SW480 (cell line): ENCODE measurements around the gene SHKBP1.
"Not testable (repeated sequence)": the region's sequence is repeated elsewhere in the genome, so short reads cannot be mapped to it uniquely, and the experiment has no call there.

Experiments used
- DNase-seq: peaks from one replicate; pipeline ENCODE4 v3.0.0-alpha.2; 2016; ENCODE audit warnings: low spot score

Gene SHKBP1, protein sequence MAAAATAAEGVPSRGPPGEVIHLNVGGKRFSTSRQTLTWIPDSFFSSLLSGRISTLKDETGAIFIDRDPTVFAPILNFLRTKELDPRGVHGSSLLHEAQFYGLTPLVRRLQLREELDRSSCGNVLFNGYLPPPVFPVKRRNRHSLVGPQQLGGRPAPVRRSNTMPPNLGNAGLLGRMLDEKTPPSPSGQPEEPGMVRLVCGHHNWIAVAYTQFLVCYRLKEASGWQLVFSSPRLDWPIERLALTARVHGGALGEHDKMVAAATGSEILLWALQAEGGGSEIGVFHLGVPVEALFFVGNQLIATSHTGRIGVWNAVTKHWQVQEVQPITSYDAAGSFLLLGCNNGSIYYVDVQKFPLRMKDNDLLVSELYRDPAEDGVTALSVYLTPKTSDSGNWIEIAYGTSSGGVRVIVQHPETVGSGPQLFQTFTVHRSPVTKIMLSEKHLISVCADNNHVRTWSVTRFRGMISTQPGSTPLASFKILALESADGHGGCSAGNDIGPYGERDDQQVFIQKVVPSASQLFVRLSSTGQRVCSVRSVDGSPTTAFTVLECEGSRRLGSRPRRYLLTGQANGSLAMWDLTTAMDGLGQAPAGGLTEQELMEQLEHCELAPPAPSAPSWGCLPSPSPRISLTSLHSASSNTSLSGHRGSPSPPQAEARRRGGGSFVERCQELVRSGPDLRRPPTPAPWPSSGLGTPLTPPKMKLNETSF

GRCh38 chr19:40576585-40577451, at the start of gene SHKBP1:
Gene SHKBP1, plus strand, starts transcription at chr19:40576873. Its CDS starts 27 bp downstream, at chr19:40576900.
- peak; percentile 96 for DNase-seq

DNA sequence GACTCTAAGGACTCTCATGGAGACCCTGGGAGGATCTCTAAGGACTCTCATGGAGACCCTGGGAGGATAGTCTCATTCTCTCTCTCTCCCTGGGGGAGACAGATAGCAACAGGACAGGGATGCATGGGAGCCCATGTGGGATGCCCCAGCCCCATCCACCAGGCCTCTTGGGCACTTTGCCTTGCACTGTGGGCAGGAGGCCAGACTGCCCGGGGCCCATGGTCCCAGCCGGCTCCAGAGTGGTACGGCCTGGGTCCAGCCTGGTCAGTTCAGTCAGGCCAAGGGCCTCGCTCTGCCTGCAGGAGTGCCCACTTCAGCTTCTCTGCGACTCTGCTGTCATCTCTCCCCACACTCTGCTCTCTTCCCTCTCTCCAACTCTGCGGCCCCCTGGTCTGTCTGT, 48.6 kb upstream of the SHKBP1 start:
- DNase-seq, result no peak

DNA sequence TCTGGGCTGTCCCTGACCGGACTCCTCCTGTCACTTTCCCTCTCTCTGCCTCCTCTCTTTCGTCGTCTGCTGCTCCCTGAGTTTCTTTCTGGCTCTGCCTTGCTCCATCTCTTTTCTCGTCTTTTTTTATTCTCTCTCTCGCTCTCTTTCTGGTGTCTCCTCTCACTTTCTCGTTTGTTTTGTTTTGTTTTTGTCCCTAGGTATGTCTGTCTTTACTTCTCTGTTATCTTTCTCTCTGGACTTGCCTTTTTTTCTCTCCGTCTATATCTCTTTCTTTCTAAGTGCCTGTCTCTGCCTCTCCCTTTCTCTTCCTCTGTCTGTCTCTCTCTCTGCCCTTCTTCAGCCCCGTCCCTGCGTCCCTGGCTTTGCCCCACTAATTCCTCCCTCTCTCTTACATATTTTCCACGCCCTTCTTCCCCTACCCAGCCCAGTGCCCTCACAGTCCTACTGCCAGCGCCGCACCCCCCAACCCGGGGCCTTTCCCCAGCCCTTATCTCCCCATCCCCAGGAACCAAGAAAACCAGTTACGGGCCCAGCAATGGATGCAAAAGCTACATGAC, 48.1 kb upstream of the SHKBP1 start:
- no peak for DNase-seq

DNA sequence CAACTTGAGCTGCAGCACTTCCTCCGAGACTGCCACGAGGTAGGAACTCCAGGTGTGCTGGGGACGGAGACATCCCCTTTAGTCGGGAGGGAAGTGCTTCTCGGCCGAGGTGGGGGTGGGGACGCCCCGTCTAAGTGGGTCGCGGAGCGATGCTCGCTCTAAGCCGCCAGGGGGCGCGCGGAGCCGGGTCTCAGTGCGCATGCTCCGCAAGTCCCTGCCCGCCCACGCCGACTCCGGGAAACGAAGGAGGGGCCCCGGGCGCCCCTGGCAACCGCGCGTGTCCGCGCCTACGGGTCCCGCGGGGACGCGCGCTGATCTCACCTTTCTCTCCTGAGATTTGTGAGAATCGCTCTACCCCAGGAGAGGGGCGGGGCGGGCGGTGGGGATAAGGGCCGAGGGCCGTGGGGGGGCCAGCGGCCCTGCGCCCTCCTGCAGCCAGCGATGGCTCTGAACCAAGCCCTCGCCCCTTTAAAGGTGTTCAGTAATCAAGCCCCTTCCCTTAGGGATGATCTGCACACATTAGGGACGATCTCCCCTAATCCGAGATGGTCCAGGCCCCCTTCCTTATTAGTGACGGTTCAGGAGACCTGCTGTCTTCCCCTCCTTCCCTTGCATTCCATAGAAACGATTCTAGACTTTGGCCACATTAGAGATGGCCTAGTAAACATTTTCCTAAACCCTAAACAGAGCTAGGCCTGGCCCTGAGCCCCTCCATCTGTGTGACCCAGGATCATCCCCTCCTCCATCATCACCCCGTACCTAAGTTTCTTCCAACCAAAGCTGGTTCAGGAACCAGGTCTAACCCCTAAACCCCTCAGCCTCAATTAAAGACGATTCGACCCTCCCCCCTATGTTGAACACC, 47.3 kb upstream of the SHKBP1 start:
- DNase-seq, result peak; percentile 79

DNA sequence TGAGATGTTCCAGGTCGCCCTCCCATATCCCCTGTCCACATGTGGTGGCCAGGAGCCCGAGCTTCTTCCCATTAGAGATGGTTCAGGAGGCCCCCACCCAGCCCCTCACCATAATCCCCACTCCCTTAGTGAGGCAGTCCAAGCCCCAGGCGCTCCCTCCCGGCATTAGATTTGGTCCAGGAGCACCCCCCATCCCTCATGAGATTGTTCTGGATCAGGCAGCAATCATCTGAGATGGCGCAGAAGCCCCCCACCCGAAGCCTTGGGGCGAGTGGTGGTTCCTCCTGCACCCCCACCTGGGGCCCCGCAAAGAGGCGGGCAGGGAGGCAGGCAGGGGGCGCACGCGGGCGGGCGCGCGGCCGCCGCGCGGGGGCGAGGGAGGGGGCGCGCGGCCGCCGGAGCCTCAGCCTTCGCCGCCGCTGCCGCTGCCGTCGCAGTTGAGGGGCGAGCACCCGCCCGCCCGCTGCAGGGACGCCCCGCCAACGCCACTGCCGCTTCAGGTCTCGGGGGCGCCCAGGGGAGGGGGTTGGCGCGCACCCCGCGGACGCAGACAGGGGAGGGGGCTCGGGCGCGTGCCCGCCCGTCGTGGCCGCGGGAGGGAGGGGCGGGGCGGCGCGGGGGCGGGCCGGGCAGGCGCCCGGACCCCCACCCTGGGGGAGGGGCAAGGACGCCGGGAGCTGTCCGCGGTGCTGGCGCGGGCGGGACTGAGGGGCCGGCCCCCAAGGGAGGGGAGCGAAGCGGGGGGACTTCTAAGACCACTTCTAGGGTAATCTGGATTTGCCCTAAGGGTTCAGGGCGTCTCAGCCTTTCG, 46.4 kb upstream of the SHKBP1 start:
- DNase-seq, result no peak

GRCh38 chr19:40533508-40533907, 43.2 kb upstream of the SHKBP1 start:
- DNase-seq, result peak; percentile 45

DNA sequence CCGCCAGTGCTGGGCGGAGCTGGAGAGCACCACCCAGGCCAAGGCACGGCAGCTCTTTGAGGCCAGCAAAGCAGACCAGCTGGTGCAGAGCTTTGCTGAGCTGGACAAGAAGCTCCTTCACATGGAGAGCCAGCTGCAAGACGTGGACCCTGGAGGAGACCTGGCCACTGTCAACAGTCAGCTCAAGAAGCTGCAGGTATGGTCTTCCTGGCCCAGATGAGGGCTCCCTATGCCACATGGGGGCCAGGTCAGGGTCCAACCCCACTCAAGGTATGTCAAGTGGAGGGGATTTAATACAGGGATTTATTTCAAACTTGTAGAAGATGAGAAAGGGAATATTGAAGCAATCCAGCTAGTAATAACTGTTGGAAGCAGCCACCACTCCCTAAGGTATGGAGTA, 42.5 kb upstream of the SHKBP1 start:
- DNase-seq, result no peak

- no peak for DNase-seq
These were observed 37.6 kb upstream of the SHKBP1 start for GRCh38 chr19:40539070-40539469.

- no peak for DNase-seq
These were observed 34.3 kb upstream of the SHKBP1 start for GRCh38 chr19:40542202-40542859.

DNA sequence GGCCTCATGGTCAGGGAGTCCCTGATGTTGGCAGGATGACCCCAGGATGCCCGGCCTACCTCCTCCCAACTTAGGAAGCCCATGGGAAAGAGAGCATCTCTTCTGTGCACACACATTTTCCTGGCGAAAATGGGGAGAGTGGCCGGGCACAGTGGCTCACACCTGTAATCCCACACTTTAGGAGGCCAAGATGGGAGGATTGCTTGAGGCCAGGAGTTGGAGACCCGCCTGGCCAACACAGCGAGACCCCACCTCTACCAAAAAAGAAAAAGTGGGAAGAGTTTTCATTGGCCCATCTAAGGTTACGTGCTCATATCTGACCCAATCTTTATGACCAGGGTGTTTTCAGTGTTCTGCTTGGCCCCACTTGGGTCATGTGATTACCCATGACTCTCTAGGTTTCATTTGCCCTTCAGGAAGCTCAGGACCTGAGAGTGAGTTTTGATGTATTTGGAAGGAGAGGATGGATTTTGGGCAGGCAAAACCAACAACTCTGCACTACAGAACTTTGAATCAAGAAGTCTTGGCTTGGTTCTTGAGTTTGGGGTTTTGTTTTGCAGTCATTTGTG, 33.6 kb upstream of the SHKBP1 start:
- DNase-seq, result no peak

DNA sequence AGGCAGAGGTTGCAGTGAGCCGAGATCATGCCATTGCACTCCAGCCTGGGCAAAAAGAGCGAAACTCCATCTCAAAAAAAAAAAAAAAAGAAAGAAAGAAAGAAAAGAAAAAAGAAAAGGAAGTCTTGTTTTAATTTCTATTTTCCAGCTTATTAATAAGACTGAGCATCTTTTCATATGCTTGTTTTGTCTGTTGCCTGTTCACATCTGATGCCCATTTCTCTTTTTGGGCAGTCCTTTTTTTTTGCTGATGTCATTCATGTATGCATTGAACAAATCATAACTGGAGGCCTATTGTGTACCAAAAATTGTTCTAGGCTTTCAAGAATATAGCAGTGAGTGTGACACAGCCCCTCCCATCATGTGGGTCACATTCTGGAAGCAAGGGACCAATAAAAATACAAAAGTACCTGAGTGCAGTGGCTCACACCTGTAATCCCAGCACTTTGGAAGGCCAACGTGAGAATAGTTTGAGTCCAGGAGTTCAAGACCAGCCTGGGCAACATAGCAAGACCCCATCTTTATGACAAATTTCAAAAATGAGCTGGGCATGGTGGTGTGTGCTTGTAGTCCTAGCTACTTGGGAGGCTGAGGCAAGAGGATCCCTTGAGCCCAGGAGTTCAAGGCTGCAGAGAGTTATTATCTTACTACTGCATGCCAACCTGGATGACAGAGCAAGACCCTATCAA, 30.4 kb upstream of the SHKBP1 start:
- DNase-seq, result not testable (repeated sequence)

DNA sequence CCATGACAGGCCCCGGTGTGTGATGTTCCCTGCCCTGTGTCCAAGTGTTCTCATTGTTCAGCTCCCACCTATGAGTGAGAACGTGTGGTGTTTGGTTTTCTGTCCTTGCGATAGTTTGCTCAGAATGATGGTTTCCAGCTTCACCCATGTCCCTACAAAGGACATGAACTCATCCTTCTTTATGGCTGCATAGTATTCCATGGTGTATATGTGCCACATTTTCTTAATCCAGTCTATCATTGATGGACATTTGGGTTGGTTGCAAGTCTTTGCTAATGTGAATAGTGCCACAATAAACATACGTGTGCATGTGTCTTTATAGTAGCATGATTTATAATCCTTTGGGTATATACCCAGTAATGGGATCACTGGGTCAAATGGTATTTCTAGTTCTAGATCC, 29.5 kb upstream of the SHKBP1 start:
- not testable (repeated sequence) for DNase-seq

GRCh38 chr19:40547836-40548235, 28.8 kb upstream of the SHKBP1 start:
- no peak for DNase-seq

DNA sequence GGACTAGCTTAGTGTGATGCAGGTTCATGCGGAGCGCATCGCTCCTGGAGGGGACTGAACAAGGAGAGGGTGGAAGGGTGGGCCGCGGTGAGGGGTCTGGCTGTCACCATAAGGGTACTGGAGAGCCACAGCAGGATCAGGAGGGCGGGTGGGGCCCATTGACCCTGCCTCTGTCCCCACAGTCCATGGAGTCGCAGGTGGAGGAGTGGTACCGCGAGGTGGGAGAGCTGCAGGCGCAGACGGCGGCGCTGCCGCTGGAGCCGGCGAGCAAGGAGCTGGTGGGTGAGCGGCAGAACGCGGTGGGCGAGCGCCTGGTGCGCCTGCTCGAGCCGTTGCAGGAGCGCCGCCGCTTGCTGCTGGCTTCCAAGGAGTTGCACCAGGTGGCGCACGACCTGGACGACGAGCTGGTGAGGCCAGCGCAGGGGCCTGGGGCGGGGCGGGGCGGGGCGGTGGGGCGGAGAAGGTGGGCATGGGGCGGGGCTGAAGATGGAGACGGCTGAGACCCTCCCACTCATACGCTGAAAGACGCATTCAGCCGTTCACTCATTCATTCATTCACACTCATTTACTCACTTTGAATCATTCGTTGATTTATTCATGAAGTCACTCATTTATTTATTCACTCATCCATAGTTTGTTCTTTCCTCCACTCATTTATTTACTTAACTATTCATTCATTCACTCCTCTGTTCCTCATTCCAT, 27.5 kb upstream of the SHKBP1 start:
- DNase-seq, result peak; percentile 74

- DNase-seq, result no peak
These were observed 25.7 kb upstream of the SHKBP1 start for GRCh38 chr19:40550951-40551350.

GRCh38 chr19:40552848-40553247, 23.8 kb upstream of the SHKBP1 start:
- DNase-seq, result no peak

DNA sequence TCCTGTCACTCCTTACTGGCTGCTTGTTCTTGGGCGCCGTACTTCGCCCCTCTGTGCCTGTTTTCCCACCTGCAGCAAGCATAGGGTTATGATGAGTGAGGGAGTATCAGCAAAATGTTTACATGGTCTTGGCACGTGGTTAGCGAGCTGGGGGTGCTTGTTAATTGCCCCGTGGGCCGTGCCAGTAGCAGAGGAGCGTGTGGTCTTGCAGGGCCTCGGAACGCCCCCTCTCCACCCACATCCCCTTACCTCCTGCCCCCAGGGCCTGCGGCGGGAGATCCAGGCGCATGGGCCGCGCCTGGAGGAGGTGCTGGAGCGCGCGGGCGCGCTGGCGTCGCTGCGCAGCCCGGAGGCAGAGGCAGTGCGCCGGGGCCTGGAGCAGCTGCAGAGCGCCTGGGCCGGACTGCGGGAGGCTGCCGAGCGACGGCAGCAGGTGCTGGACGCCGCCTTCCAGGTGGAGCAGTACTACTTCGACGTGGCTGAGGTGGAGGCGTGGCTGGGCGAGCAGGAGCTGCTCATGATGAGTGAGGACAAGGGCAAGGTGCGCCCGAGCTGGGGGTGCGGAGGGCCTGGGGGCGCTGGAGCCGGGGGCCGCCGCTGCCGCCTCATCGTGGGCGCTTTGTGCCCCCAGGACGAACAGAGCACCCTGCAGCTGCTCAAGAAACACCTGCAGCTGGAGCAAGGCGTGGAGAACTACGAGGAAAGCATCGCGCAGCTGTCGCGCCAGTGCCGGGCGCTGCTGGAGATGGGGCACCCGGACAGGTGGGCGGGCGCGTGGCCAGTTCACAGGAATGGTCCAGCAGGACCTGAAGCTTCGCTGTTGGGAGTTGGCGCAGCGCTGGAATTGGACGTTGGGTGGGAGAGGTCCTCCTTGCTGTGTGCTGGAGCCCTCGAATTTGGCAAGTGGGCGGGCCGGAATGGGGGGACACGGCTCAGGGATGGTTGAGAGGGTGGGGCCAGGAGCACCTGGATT, 22.5 kb upstream of the SHKBP1 start:
- no peak for DNase-seq
